IMR-90 (cell line): ENCODE data around the gene CDCP1. TPM values are rescaled to one million over a fixed set of nuclear protein-coding genes. Genes with fewer than 3 reads are reported as not detected.

ENCODE experiments used
- ATAC-seq: fragments of 200-7000 bp; cut with Tn5 transposase; 2 replicates; pipeline ENCODE4 v1.9.1; 2020; ENCODE audit warnings: low read depth, mild to moderate bottlenecking, moderate library complexity
- BruUV-seq: library from RNA; stranded (reverse); fragments of 400-500 nt; replicated peaks from 2 replicates; lab custom pipeline; 2021; lab: Mats Ljungman, UMichigan
- CTCF ChIA-PET: fragments of 300-600 bp; formaldehyde crosslinking; extraction: SDS; loops from one replicate; lab custom pipeline; 2021; ENCODE audit warnings: antibody characterized with exemption; lab: Yijun Ruan, JAX
- POLR2A ChIA-PET: fragments of 300-600 bp; sonication (Branson Sonifier 250); formaldehyde crosslinking; loops from one replicate; lab custom pipeline; 2022; ENCODE audit warnings: antibody characterized with exemption; ENCODE audit not compliant: unreplicated experiment; lab: Charles Lee
- DNase-seq: peaks from one replicate; pipeline ENCODE4 v3.0.0; 2013
- H2AFZ ChIP-seq: replicated peaks from 2 replicates; pipeline ENCODE3; 2013; ENCODE audit warnings: low read length, mild to moderate bottlenecking; ENCODE audit not compliant: poor library complexity
- H2AK5ac ChIP-seq: 2 replicates; pipeline ENCODE4 v1.6.1; 2013; ENCODE audit warnings: low read depth, low read length, inconsistent platforms
- H2AK9ac ChIP-seq: replicated peaks from 2 replicates; pipeline ENCODE3; 2013; ENCODE audit warnings: mild to moderate bottlenecking, low read depth, low read length, moderate library complexity; ENCODE audit not compliant: poor library complexity
- H2BK120ac ChIP-seq: 2 replicates; pipeline ENCODE4 v1.6.1; 2013; ENCODE audit warnings: low read depth, low read length, inconsistent platforms
- H2BK15ac ChIP-seq: 3 replicates; pipeline ENCODE4 v1.6.1; 2013; ENCODE audit warnings: low read depth, low read length, inconsistent platforms
- H2BK20ac ChIP-seq: 2 replicates; pipeline ENCODE4 v1.6.1; 2013; ENCODE audit warnings: low read depth, mild to moderate bottlenecking, inconsistent platforms, low read length, moderate library complexity
- H2BK5ac ChIP-seq: 2 replicates; pipeline ENCODE4 v1.6.1; 2013; ENCODE audit warnings: mild to moderate bottlenecking, low read depth, low read length, inconsistent platforms; ENCODE audit not compliant: poor library complexity, severe bottlenecking
- H3K14ac ChIP-seq: replicated peaks from 2 replicates; pipeline ENCODE4 v1.6.1; 2013; ENCODE audit warnings: low read depth, low read length, inconsistent platforms
- H3K18ac ChIP-seq: 2 replicates; pipeline ENCODE4 v1.6.1; 2013; ENCODE audit warnings: low read depth, low read length, control low read depth
- H3K23ac ChIP-seq: 2 replicates; pipeline ENCODE4 v1.6.1; 2013; ENCODE audit warnings: low read depth, low read length, inconsistent platforms
- H3K27ac ChIP-seq: 2 replicates; pipeline ENCODE4 v1.5.1; 2013; ENCODE audit warnings: mild to moderate bottlenecking, control low read depth, low read length; ENCODE audit not compliant: insufficient read depth
- H3K27me3 ChIP-seq: 2 replicates; pipeline ENCODE4 v1.6.1; 2013; ENCODE audit warnings: low read length; ENCODE audit not compliant: control insufficient read depth, insufficient read depth
- H3K36me3 ChIP-seq: 2 replicates; pipeline ENCODE4 v1.6.1; 2013; ENCODE audit warnings: low read length, mixed read lengths; ENCODE audit not compliant: control insufficient read depth, insufficient read depth
- H3K4ac ChIP-seq: 2 replicates; pipeline ENCODE4 v1.6.1; 2013; ENCODE audit warnings: low read depth, low read length, inconsistent platforms
- H3K4me1 ChIP-seq: 2 replicates; pipeline ENCODE4 v1.6.1; 2013; ENCODE audit warnings: low read length, mixed read lengths; ENCODE audit not compliant: control insufficient read depth, insufficient read depth
- H3K4me2 ChIP-seq: 2 replicates; pipeline ENCODE4 v1.6.1; 2013; ENCODE audit warnings: low read depth, mild to moderate bottlenecking, control low read depth, low read length, moderate library complexity
- H3K4me3 ChIP-seq: 2 replicates; pipeline ENCODE4 v1.5.1; 2013; ENCODE audit warnings: low read depth, mild to moderate bottlenecking, control low read depth, low read length, moderate library complexity; ENCODE audit not compliant: insufficient read depth
- H3K56ac ChIP-seq: 2 replicates; pipeline ENCODE4 v1.6.1; 2013; ENCODE audit warnings: low read length, inconsistent platforms; ENCODE audit not compliant: insufficient read depth; ENCODE audit errors: extremely low read depth
- H3K79me1 ChIP-seq, 2 experiments: 2 replicates each; pipeline ENCODE4 v1.6.1; 2013; ENCODE audit warnings: low read length in 2 of 2, inconsistent platforms in 1 of 2, low read depth in 1 of 2
- H3K9ac ChIP-seq: 2 replicates; pipeline ENCODE4 v1.6.1; 2013; ENCODE audit warnings: low read depth, low read length, control low read depth
- H3K9me1 ChIP-seq: 2 replicates; pipeline ENCODE4 v1.6.1; 2013; ENCODE audit warnings: low read length, inconsistent platforms; ENCODE audit not compliant: insufficient read depth
- H3K9me3 ChIP-seq: 2 replicates; pipeline ENCODE4 v1.6.1; 2013; ENCODE audit warnings: low read length; ENCODE audit not compliant: control insufficient read depth, insufficient read depth
- H4K20me1 ChIP-seq: 2 replicates; pipeline ENCODE4 v1.6.1; 2013; ENCODE audit warnings: low read length, inconsistent platforms; ENCODE audit not compliant: insufficient read depth
- H4K5ac ChIP-seq: 2 replicates; pipeline ENCODE4 v1.6.1; 2013; ENCODE audit warnings: mild to moderate bottlenecking, low read depth, low read length, control low read depth
- H4K8ac ChIP-seq, 2 experiments: 2 replicates each; pipeline ENCODE4 v1.6.1; 2013; ENCODE audit warnings: low read depth in 2 of 2, low read length in 2 of 2, control low read depth in 1 of 2, inconsistent platforms in 1 of 2
- H4K91ac ChIP-seq: 2 replicates; pipeline ENCODE4 v1.6.1; 2013; ENCODE audit warnings: low read depth, low read length, inconsistent platforms; ENCODE audit not compliant: insufficient read depth
- CEBPB ChIP-seq: IDR thresholded peaks from 2 replicates; pipeline ENCODE4 v1.6.1; 2012; ENCODE audit warnings: low read depth, low read length, improper control_type of control experiment
- MAFK ChIP-seq: IDR thresholded peaks from 2 replicates; pipeline ENCODE4 v1.6.1; 2012; ENCODE audit warnings: low read depth, low read length, improper control_type of control experiment
- WGBS, 2 experiments: methylation state at CpG; one replicate each; pipeline versions ENCODE4 v1.1.5 to v1.1.7; 2013; ENCODE audit warnings: missing lambda C conversion rate in 2 of 2; ENCODE audit not compliant: insufficient read length in 1 of 2; ENCODE audit errors: extremely low coverage in 2 of 2; 5-methylcytosine and 5-hydroxymethylcytosine counted together
- dilution Hi-C: fragments of 300-500 bp; cut with HindIII; formaldehyde crosslinking; loops from one replicate; pipeline ENCODE4 v1.14.3; 2018; ENCODE audit warnings: low sequenced_read_pairs; ENCODE audit not compliant: unreplicated experiment
- in situ Hi-C: fragments of 300-500 bp; cut with MboI; formaldehyde crosslinking; loops from 3 replicates; pipeline ENCODE4 v1.14.3; 2019; ENCODE audit warnings: low sequenced_read_pairs, inconsistent platforms, mixed read lengths
- intact Hi-C: fragments of 100-400 bp; cut with micrococcal nuclease; formaldehyde crosslinking; loops from 2 replicates; pipeline ENCODE4 v1.10.0; 2022
- polyA plus RNA-seq, 3 experiments: library from polyadenylated mRNA; depleted of rRNA; stranded (reverse); fragments of >200 nt; gene quantifications; 2 replicates each; pipeline ENCODE4 v1.2.3, GENCODE V29; 2012; ENCODE audit warnings: low replicate concordance in 1 of 3
- total RNA-seq: library from RNA; depleted of rRNA; stranded (reverse); fragments of >200 nt; gene quantifications from 2 replicates; pipeline ENCODE4 v1.2.3, GENCODE V29; 2012

Gene CDCP1
- total and polyA plus RNA-seq, 2 of the 4 experiments (the other 2 are of a cell fraction), result 2.5 to 3.8 TPM

DNA sequence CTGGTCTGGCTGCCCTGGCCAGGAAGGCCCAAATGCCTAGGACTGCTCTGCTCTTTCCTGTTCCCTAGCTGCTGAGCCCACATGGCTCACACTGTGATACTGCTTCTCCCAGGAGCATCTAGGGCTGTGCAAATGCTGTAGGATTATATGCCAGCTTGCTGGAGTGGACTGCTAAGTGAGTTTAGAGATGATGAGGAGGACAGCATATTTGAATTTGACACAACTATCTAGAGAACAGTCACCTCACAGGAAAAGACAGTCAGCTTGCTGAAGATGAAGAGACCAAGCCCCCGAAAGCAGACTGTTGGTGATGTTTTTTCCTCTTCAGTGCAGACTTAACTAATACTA is 80.8 kb downstream of the CDCP1 start:
- no peak for ATAC-seq
- POLR2A ChIA-PET, result no interaction called here
- intact Hi-C loops, result no loop called here
- H3K4me3 ChIP-seq, result no peak overlapping the region
- no peaks in the 10 kb centered on the region for H4K20me1 ChIP-seq
- H2BK20ac ChIP-seq, result peak overlapping the region; percentile 96
- H3K4ac ChIP-seq, result peak overlapping the region; percentile 99
- H4K5ac ChIP-seq, result peak overlapping the region; percentile 98
- H3K14ac ChIP-seq, result peak overlapping the region; percentile 99
- no peaks in the 10 kb centered on the region for H3K9me3 ChIP-seq
- H4K8ac ChIP-seq, result peak overlapping the region; percentile 98
- BruUV-seq, result no TSS peak
- no peak for TF ChIP-seq MAFK
- TF ChIP-seq CEBPB, result no peak
- H3K18ac ChIP-seq, result peak overlapping the region; percentile 98
- no peaks in the 10 kb centered on the region; the same call in 1 of the 2 replicates for H3K36me3 ChIP-seq
- WGBS, 2 experiments, result no CpG with 5 or more reads among the region's 1 CpG
- H3K27ac ChIP-seq, result peak overlapping the region; percentile 76
- in situ Hi-C loops, result no loop called here
- CTCF ChIA-PET, result interaction anchor here (0.9 kb wide), 1 partner anchor 145 kb away, joined by 3 read pairs; no protein-coding TSS in a partner anchor
- H2AK5ac ChIP-seq, result peak overlapping the region; percentile 100
- DNase-seq, result no peak
- H3K56ac ChIP-seq, result peak overlapping the region; percentile 59
- no peak overlapping the region for H3K9ac ChIP-seq
- H2BK5ac ChIP-seq, result peak overlapping the region; percentile 87
- H4K91ac ChIP-seq, result peak overlapping the region; percentile 99
- peak overlapping the region; percentile 17 for H2AFZ ChIP-seq
- dilution Hi-C loops, result no loop called here
- peaks cover 0 to 25% of the 10 kb centered on the region in 2 experiments; a peak in 2 of 4 replicates for H3K79me1 ChIP-seq
- H2BK15ac ChIP-seq, result peak overlapping the region; percentile 100
- no peaks in the 10 kb centered on the region for H3K27me3 ChIP-seq
- H2BK120ac ChIP-seq, result peak overlapping the region; percentile 99
- H2AK9ac ChIP-seq, result peak overlapping the region; percentile 42
- peak overlapping the region; percentile 97 for H3K23ac ChIP-seq
- no peak overlapping the region for H3K4me2 ChIP-seq
- peaks cover 32% of the 10 kb centered on the region for H3K4me1 ChIP-seq
- peaks cover 26% of the 10 kb centered on the region for H3K9me1 ChIP-seq
